Measurements from ENCODE around the gene RAB33B. TPM values are rescaled to one million over a fixed set of nuclear protein-coding genes. Genes with fewer than 3 reads are reported as not detected.
"Not testable (repeated sequence)": the region's sequence is repeated elsewhere in the genome, so short reads cannot be mapped to it uniquely, and the experiment has no call there.

RAB33B gene
- total RNA-seq, 6 experiments from 2014 or later, result 3.7 to 5.6 (median 4.8) TPM

DNA sequence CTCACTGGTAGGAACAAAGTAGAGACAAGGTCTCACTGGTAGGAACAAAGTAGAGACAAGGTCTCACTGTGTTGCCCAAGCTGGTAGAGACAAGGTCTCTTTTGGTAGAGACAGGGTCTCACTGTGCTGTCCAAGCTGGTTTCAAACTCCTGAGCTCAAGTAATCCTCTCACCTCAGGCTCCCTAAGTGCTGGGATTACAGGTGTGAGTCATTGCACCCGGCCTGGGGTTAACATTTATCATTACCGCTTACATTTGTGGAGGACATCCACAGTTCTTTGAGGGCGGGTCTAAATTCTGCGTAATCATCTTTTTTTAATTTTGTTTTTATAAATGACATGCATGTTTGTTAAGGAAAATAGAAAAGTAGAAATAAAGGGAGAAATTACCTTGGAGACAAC is 12.0 kb downstream of the RAB33B start:
- no peak overlapping the region for H3K4me3 Mint-ChIP-seq
- H3K27me3 Mint-ChIP-seq (ENCODE audit: insufficient read depth), result no peaks in the 10 kb centered on the region
- H3K27ac Mint-ChIP-seq, result no peak overlapping the region
- no peak for TF ChIP-seq CTCF (IDR thresholded peaks at IDR 0.05)
- no peak for DNase-seq
- H3K4me1 Mint-ChIP-seq (ENCODE audit: low read depth), result peaks cover 12% of the 10 kb centered on the region
- peaks cover 23% of the 10 kb centered on the region for H3K9me3 Mint-ChIP-seq
- H3K36me3 Mint-ChIP-seq (ENCODE audit: low read depth), result peaks cover 19% of the 10 kb centered on the region

- not testable (repeated sequence) for H3K27me3 Mint-ChIP-seq (ENCODE audit: insufficient read depth); DNase-seq; H3K4me3 Mint-ChIP-seq; H3K27ac Mint-ChIP-seq
- Mint-ChIP-seq H3K4me1 (ENCODE audit: low read depth) (peaks cover 12% of the 10 kb centered on the region), H3K9me3 (peaks cover 32% of the 10 kb centered on the region), H3K36me3 (ENCODE audit: low read depth) (peaks cover 42% of the 10 kb centered on the region)
These were observed 14.8 kb downstream of the RAB33B start for GRCh38 chr4:139468756-139469155.

GRCh38 chr4:139469216-139469615 is 15.3 kb downstream of the RAB33B start:
- Mint-ChIP-seq H3K36me3 (ENCODE audit: low read depth) (peaks cover 42% of the 10 kb centered on the region), H3K4me3 (no peak overlapping the region), H3K4me1 (ENCODE audit: low read depth) (peaks cover 12% of the 10 kb centered on the region), H3K27me3 (ENCODE audit: insufficient read depth) (no peaks in the 10 kb centered on the region), H3K9me3 (peaks cover 32% of the 10 kb centered on the region), H3K27ac (no peak overlapping the region)
- DNase-seq, result no peak
- no peak for TF ChIP-seq CTCF (IDR thresholded peaks at IDR 0.05)

GRCh38 chr4:139469869-139470268 is 15.9 kb downstream of the RAB33B start:
- Mint-ChIP-seq H3K9me3 (peaks cover 32% of the 10 kb centered on the region), H3K4me1 (ENCODE audit: low read depth) (peaks cover 12% of the 10 kb centered on the region), H3K27me3 (ENCODE audit: insufficient read depth) (no peaks in the 10 kb centered on the region), H3K4me3 (no peak overlapping the region), H3K36me3 (ENCODE audit: low read depth) (peaks cover 42% of the 10 kb centered on the region), H3K27ac (no peak overlapping the region)
- no peak for TF ChIP-seq CTCF (IDR thresholded peaks at IDR 0.05)
- DNase-seq, result no peak

DNA sequence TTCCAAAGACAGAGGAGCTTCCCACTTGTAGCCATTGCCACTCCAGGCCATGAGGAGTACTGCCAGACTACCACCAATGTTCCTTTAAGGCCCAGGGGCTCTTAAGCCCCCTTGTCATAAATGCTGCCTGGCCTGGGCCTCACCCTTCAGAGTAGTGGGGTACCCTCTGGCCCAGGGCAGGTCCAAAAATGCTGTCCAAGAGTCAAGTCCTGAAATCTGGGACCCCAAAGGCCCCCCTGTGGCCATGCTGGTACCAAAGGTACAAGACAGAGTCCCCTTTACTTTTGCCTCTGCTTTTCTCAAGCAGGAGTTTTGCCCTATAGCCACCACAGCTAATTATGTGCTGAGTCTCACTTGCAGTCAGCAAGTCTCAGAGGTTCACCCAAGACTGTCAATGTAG is 16.4 kb downstream of the RAB33B start:
- H3K4me3 Mint-ChIP-seq, result no peak overlapping the region
- no peak overlapping the region for H3K27ac Mint-ChIP-seq
- peaks cover 32% of the 10 kb centered on the region for H3K9me3 Mint-ChIP-seq
- peaks cover 12% of the 10 kb centered on the region for H3K4me1 Mint-ChIP-seq (ENCODE audit: low read depth)
- no peaks in the 10 kb centered on the region for H3K27me3 Mint-ChIP-seq (ENCODE audit: insufficient read depth)
- peaks cover 42% of the 10 kb centered on the region for H3K36me3 Mint-ChIP-seq (ENCODE audit: low read depth)
- TF ChIP-seq CTCF (IDR thresholded peaks at IDR 0.05), result no peak
- no peak for DNase-seq

- peaks cover 32% of the 10 kb centered on the region for H3K9me3 Mint-ChIP-seq
- peaks cover 12% of the 10 kb centered on the region for H3K4me1 Mint-ChIP-seq (ENCODE audit: low read depth)
- H3K27me3 Mint-ChIP-seq (ENCODE audit: insufficient read depth), result no peaks in the 10 kb centered on the region
- H3K4me3 Mint-ChIP-seq, result no peak overlapping the region
- H3K27ac Mint-ChIP-seq, result no peak overlapping the region
- no peak for TF ChIP-seq CTCF (IDR thresholded peaks at IDR 0.05)
- no peak for DNase-seq
- H3K36me3 Mint-ChIP-seq (ENCODE audit: low read depth), result peaks cover 42% of the 10 kb centered on the region
These were observed 17.2 kb downstream of the RAB33B start for GRCh38 chr4:139470997-139471665.
